HG03103 (cell line): Measurements from ENCODE around the gene MED26.
"Not testable (repeated sequence)": the region's sequence is repeated elsewhere in the genome, so short reads cannot be mapped to it uniquely, and the experiment has no call there.

Experiments
- ATAC-seq: cut with Tn5 transposase; IDR thresholded peaks from one replicate; pipeline ENCODE4 v1.9.1; 2021; ENCODE audit warnings: low read depth; ENCODE audit not compliant: unreplicated experiment

The MED26 gene

GRCh38 chr19:16651421-16652188 lies 23.6 kb upstream of the MED26 start:
- ATAC-seq, result not testable (repeated sequence)

- no peak for ATAC-seq
Measured at GRCh38 chr19:16650821-16651220, 22.8 kb upstream of the MED26 start.

- ATAC-seq, result no peak
Measured at GRCh38 chr19:16649734-16650133, 21.7 kb upstream of the MED26 start.

GRCh38 chr19:16645140-16645539 lies 17.1 kb upstream of the MED26 start:
- ATAC-seq, result no peak

DNA sequence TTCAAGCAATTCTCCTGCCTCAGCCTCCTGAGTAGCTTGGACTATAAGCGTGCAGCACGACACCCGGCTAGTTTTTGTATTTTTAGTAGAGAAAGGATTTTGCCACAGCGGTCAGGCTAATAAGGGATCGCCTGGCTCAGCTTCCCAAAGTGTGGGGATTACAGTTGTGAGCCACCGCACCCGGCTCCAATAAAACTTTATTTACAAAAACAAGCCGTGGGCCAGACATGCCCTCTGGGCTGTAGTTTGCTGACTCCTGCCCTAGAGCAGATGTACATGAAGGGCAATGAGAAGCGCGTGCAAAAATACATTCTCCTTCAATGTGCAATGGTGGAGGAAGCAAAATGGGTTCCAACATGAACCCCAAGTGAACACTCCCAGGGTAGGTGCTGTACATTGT lies 13.7 kb upstream of the MED26 start:
- ATAC-seq, result no peak

GRCh38 chr19:16640951-16641350 lies 12.9 kb upstream of the MED26 start:
- no peak for ATAC-seq

DNA sequence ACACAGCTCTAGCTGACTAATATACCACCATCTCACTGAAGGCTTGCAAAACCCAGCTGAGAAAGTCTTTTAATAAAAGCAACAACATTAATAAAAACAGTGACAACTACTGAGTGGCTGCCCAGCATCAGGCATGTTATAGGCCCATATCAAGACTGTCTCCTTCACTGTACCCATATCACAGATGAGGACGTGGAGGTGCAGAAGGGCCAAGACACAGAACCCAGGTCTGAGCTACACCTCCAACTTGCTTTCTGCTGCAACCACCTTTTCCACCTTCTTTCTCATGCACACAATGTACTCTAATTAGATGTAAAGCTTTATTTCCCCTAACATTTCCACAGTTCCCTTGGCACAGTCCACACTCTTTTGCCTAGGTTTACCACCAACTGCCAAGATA lies 10.7 kb upstream of the MED26 start:
- no peak for ATAC-seq

DNA sequence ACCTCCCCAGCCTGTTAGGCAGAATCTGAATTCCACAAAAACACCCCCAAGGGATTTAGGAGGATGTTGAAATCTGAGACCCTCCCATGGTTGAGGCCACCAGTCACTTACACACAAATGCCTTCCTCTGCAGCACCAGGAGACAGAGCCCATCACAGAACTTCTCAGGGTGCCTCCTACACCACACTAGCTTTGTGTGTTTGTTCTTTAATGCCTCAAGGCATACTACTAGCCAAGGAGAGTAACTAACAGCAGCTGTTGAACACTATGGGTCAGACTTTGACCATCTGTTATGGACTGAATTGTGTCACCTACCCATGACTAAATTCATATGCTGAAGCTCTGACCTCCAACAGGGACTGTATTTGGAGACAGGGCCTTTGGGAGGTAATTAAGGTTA lies 9.5 kb upstream of the MED26 start:
- ATAC-seq, result no peak

DNA sequence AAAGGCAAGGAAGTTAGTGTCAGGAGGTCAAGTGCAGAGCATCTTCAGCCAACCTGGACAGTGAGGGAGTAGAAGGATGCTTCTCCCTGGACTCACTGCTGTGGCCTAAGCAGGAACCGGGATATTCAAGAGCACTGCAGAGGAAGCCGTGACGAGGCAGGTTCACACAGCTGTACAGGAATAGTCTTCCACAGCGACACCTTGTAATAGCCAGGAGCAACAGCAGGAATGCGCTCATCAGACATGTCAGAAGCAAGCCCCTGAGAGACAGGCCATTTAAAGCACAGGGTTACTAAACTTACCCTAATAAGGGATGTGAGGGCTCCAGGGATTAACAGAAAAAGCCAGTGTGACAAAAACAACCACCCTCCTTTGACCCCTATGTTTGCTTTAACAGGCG lies 3.5 kb upstream of the MED26 start:
- ATAC-seq, result no peak

GRCh38 chr19:16628984-16629691 lies 1.1 kb upstream of the MED26 start:
- no peak for ATAC-seq

GRCh38 chr19:16627928-16628182 lies 149 bp downstream of the MED26 start:
- ATAC-seq, result peak; percentile 8

DNA sequence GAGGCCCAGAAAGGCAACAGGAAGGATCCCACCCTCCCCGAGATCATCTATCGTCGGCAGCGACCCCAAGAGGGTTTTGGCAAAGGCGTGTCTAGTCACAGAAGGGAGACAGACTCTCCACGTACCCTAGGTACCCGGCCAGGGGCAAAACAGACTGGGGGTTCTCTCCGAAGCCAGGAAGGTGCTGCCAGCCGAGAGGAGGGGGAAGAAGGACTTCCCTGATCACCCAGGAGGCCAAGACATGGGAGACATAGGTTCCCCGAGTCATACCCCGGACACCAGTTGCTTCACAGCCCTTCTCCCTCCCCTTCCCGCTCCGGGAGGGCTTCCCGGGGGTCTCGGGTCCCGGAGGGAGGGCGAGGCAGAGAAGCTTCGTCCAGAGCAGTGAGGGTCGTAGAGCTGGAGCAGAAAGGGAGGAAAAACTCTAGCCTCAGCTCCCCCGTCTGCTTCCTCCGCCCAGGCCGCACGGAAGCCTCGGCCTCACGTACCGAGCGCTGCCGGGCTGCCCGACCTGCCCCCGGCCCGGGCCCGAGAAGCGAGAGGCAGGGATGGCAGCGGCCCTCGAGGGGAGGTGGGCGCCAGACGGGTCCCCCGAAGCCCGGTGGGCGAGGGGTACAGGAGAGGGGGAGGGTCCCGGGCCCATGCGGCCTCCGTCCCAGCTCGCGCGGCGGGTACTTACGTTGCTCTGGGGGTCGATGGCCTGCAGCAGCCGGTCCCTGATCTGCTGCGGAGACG lies 644 bp downstream of the MED26 start:
- ATAC-seq, result no peak

DNA sequence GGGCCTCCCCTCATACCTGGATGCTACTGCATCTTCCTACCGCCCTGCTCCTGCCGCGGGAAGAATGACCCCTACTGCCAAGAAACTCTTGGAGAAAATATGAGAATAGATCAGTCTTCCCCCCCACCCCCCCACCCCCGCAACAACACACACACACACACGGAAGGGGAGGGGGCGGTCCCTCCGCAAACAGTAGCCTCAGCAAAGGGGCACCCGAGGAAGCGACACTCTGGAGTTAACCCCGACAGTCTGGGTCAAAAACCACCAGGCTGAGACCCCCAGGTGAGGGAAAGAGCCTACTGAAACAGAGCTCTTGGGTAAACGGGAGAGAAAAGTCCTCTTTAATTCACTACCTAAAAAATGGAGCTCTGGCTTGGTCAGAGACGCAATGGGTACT lies 1.2 kb downstream of the MED26 start:
- ATAC-seq, result no peak

DNA sequence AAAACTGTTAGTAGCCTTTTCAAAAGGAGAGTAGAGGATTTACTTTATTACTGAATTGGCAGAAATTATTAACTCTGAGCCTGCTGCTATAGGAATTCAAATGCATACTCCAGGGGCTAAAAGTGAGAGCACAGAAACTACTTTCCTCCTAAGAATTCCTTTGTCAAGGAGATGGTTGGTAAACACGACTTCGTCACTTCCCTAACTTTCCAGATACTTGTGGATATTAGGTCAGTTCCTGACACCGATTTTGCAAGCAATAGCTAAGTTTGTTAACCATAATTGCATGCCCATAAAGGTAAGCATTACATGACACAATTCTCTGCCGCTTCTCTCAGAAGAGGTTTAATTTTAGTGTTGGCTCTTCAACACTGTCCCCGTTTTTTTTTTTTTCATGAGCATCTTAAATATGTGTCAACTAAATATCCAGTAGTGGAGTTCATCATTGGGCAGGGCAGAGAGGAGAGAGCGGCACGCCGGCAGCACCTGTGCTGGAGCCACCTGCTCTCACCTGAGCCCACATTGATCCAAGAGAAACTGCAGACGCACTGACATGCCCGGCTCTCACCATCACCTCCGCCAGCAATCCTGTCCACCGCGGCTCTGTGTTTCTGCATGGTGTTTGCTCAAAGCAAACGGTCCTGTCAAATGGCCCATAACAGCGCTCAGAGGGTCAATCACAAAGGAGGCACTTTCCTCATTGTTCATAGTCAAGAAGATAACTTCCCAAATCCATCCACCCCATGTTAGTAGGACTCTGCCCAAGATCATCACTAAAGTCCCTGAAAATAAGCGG lies 2.6 kb downstream of the MED26 start:
- no peak for ATAC-seq

DNA sequence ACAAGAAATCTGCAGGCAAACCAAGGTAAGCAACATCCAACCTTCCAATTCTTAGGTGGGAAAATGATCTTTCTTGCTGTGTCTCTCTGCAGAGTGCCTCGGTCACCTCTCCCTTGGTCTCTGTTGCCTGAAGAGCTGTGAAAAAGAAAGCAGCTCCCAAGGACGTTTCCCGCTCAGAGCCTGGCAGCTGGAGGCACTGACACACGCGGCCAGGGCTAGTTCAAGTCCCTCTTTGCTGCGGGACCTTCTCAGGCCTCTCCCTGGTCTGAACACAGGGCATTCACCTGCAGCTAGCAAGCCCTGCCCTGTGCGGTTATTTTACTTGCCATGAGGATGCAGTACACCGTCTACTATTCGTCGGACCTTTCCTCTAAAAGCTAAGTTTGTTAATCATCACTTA lies 3.8 kb downstream of the MED26 start:
- no peak for ATAC-seq

- ATAC-seq, result no peak
Measured at GRCh38 chr19:16623576-16623975, 4.4 kb downstream of the MED26 start.

DNA sequence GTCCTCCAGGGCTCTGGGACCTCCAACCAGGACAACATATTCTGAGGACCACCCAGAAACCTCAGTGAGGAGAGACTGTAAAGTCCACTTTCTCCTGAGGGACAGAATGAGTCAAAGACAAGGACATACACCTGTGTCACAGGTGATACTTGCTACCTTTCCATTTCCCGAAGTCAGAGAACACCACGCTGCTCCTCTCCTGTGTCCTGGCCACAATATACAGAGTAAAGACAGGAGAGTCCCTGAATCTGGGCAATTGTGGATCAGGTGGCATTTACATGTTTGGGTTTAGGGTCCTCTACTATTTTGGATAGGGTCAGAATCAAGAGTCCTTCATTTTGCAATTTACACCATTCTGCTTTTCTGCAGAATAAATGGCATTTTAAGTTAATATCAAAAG lies 4.9 kb downstream of the MED26 start:
- ATAC-seq, result no peak

DNA sequence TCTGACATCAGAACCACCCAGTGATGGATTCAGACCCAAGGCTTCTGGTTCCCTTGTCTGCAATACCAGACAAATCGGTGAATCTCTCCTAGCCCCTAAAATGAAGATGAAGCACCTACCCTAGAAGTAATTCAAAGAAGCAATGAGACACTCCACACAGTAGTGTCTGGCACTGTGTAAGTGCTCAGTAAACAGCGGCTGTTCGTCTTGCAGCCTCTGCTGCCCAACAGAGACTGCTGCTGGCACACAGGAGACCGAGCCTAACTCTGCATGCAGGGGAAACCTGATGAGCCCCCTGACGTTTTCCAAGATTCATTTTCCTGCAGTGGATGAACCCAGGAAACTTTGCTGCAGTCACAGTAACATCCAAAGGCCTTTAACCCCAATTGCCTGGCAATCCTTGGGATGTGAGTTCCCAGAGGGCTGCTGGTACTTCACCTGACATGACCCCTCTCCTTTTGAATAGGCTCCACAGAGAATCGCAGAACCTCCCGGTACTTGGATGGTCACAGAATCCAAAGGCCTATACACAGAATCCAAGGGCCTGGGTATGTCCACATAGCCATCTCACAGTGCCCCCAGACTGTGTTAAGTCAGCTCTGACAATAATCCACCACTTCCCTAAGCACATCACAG lies 6.7 kb downstream of the MED26 start:
- ATAC-seq, result no peak

- no peak for ATAC-seq
Measured at GRCh38 chr19:16620584-16620983, 7.4 kb downstream of the MED26 start.

GRCh38 chr19:16620018-16620417 lies 8.0 kb downstream of the MED26 start:
- no peak for ATAC-seq

DNA sequence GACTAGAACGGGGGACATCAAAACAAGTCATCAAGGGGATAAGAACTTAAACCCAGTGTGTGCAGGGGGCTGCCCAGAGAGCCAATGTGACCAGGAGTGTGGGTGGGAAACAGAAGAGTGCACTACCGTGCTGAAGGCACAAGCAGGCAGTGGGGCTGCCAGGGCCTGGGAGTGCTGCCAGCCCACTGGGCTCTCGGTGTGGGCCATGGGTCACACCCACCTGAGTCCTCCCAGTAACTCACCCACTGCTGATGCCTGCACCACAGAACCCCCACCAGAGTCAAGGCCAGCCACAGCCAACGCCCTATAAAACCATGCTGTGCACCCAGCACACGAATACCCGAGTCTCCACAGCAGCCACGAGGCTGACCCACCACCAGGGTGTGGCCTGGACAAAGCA lies 8.5 kb downstream of the MED26 start:
- ATAC-seq, result no peak
